SU-DHL-6 (cell line): Measurements from ENCODE around the gene AMN1.
"Not testable (repeated sequence)": the region's sequence is repeated elsewhere in the genome, so short reads cannot be mapped to it uniquely, and the experiment has no call there.

Experiments used
- CTCF ChIP-seq: fragments of 200-600 bp; sonication (generic); IDR thresholded peaks from one replicate; pipeline ENCODE4 v1.5.1; 2017; ENCODE audit warnings: antibody characterized with exemption, mild to moderate bottlenecking, low read length, moderate library complexity; ENCODE audit not compliant: insufficient read depth, poor library complexity, severe bottlenecking
- EZH2phosphoT487 ChIP-seq: fragments of 200-600 bp; sonication (generic), shearing (Covaris generic); conservative IDR thresholded peaks from 2 replicates; pipeline ENCODE4 v1.6.1; 2018; ENCODE audit warnings: mild to moderate bottlenecking, antibody characterized with exemption, low read length, moderate library complexity, mixed read lengths

DNA sequence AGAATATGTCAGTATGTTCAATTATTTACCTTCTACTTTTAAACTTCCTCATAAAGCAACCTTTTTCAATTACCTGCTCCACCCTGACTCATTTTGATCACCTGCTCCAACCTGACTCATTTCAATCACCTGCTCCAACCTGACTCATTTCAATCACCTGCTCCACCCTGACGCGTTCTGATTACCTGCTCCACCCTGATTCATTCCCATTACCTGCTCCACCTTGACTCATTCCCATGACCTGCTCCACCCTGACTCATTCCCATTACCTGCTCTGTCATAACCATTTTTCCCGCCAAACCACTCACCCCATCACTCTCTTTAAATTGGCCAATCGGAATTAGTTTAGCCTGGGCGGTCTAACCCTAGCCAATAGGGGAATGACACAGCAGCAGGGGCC lies 29.5 kb upstream of the AMN1 start:
- TF ChIP-seq CTCF, EZH2phosphoT487: not testable (repeated sequence)
